Bronchial epithelial cell (primary cell): Measurements from ENCODE around the gene RASA2. TPM values are rescaled to one million over a fixed set of nuclear protein-coding genes. Genes with fewer than 3 reads are reported as not detected.

Experiments
- DNase-seq: peaks from one replicate; pipeline ENCODE4 v3.0.0-alpha.2; 2010; ENCODE audit warnings: low read depth
- FAIRE-seq: peaks from 2 replicates; lab custom pipeline; 2011; peaks lifted over from hg19 to GRCh38; lab: Jason Lieb, UNC
- H3K27me3 ChIP-seq: 2 replicates; pipeline ENCODE4 v1.5.1; 2011; ENCODE audit warnings: low read length; ENCODE audit not compliant: control insufficient read depth, insufficient read depth
- H3K36me3 ChIP-seq: 2 replicates; pipeline ENCODE4 v1.5.1; 2011; ENCODE audit warnings: low read length; ENCODE audit not compliant: control insufficient read depth, insufficient read depth
- H3K4me3 ChIP-seq: 2 replicates; pipeline ENCODE4 v1.5.1; 2011; ENCODE audit warnings: mild to moderate bottlenecking, low read depth, low read length, control low read depth
- CTCF ChIP-seq: IDR thresholded peaks from 2 replicates; pipeline ENCODE4 v1.5.1; 2011; ENCODE audit warnings: mild to moderate bottlenecking, moderate library complexity, low read length, control low read depth, inconsistent platforms; ENCODE audit not compliant: insufficient read depth, severe bottlenecking
- total RNA-seq: library from RNA; depleted of rRNA; stranded (reverse); fragments of >200 nt; gene quantifications from 2 replicates; pipeline ENCODE4 v1.2.1, GENCODE V29; 2014

Gene RASA2
- total RNA-seq, 1 donor from 2014 or later, result 11.8 TPM

DNA sequence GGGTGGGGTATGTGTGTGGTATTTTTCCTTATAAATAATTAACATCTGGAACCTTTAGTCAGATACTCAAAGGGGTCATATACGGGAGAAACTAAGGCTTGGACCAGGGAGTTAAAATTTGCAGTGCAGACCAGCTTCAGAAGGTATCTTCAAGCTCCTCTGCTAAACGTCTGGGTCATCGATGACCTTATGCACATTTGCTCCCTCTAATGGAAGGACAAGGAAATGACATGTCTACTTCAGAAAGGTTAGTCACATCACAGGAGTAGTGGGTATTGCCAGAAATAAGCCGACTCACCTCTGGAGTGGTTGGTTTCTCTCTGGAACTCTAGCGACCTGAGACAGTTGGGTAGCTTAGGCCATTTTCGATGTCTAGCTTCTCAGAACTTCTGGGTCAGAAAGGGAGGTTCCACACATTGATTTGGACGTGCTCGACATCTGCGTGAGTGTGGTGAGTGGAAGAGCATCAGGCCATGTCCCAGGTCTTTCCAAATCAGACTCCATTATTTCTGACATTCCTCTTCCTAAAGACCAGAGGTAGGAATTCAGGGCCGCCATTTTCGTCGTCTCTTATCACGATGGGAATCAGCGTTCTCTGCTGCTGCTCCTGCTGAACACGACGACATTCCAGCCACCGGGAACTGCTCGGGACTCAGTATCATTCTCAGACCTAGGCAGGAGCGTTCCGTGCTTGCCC, 31.8 kb upstream of the RASA2 start:
- Histone ChIP-seq H3K27me3 (no peaks in the 10 kb centered on the region), H3K4me3 (peak overlapping the region; percentile 3), H3K36me3 (no peaks in the 10 kb centered on the region)
- TF ChIP-seq CTCF, result peak; percentile 70
- FAIRE-seq (no peak), DNase-seq (peak; percentile 93)

DNA sequence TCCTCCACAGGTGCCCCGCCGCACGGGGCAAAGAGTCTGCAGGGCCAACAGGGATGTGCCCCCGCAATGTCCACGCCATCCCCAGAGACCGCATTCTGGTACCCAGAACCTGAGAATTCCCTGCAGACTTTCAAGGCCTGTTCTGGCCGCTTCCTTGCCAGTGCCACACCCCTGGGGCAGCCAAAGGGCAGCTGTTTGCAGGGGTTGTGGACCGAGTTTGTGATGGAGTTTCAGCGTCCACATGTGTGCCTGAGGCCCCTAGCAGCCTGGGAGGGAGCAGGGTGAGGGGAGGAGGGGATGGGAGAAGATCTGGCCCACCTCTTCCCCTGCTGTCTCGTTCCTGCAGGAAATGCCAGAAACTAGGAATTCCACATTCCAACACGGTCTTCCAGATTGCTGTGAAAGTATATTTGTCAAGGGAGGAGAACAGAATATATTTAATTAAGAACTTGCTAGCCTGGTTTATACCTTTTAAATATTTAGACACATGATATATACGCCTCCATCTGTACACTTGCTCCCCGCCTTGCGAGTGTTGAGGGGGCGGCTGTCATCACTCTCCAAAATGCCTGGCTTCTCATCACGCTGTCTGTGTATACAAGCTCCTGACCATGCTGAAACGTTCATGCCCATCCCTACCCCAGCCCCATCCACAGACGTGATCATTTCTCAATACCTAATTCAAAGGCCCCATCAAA, 31.1 kb upstream of the RASA2 start:
- no peaks in the 10 kb centered on the region for H3K36me3 ChIP-seq
- H3K4me3 ChIP-seq, result peak overlapping the region; percentile 3
- FAIRE-seq (no peak), DNase-seq (no peak)
- TF ChIP-seq CTCF, result no peak
- H3K27me3 ChIP-seq, result no peaks in the 10 kb centered on the region

- peak; percentile 49 for DNase-seq
- H3K36me3 ChIP-seq, result no peaks in the 10 kb centered on the region
- no peak for FAIRE-seq
- TF ChIP-seq CTCF, result no peak
- H3K4me3 ChIP-seq, result no peak overlapping the region
- no peaks in the 10 kb centered on the region for H3K27me3 ChIP-seq
Observed at GRCh38 chr3:141456301-141456625, 30.6 kb upstream of the RASA2 start.

DNA sequence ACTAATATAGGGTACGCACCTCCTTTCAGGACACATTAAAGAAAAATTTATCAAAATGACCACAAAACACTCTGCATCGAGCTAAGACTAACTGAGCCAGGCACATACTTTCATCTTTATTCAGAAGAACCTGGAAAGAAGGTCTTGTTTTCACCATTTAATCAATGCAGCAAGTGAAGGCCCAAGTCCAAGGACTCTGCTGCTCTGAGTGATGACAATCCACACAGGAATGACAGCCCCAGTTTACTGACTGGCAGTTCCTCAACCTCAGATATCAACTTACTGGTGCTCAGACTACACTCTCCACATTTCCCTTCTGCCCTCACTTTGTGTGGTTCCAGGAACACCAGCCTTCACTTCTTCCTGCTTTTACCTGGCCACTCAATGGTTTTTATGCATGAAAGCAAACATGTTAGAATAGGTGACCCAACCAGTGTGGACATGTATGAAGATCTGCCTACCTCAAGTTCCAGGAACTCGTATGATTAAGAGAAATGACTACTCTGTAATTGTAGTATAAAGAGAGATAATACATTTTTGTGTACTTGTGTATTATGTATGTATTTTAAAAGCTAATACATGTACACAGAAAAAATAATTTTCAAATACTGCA, 29.1 kb upstream of the RASA2 start:
- Histone ChIP-seq H3K27me3 (no peaks in the 10 kb centered on the region), H3K4me3 (no peak overlapping the region), H3K36me3 (no peaks in the 10 kb centered on the region)
- no peak for TF ChIP-seq CTCF
- FAIRE-seq (no peak), DNase-seq (peak; percentile 96)

DNA sequence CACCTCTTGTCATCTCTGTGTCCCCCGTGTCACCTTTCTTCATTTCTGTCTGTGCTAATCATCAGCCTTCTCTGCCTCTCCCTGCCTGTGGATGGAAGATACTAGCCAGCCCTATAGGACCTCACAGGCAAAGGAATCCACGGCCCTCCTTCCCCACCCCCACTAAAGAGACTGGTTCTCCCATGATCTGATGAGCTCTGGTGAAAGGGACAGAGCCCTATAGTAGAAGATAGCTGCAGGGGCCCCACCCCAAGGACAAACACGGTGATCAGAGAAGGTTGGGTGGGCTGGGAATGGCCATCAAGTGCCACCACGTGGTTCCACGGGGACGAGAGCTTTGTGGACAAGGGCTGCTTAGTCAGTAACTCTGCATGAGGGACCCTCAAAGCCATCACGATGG, 27.8 kb upstream of the RASA2 start:
- Histone ChIP-seq H3K27me3 (no peaks in the 10 kb centered on the region), H3K36me3 (no peaks in the 10 kb centered on the region), H3K4me3 (no peak overlapping the region)
- no peak for TF ChIP-seq CTCF
- DNase-seq (no peak), FAIRE-seq (no peak)
